Caco-2 (cell line): ENCODE data around the gene PDXDC1. TPM values are rescaled to one million over a fixed set of nuclear protein-coding genes. Genes with fewer than 3 reads are reported as not detected.
"Not testable (repeated sequence)": the region's sequence is repeated elsewhere in the genome, so short reads cannot be mapped to it uniquely, and the experiment has no call there.

Experiments
- BruUV-seq: library from RNA; stranded (reverse); fragments of 400-500 nt; replicated peaks from 2 replicates; lab custom pipeline; 2021; lab: Mats Ljungman, UMichigan
- CTCF ChIA-PET: fragments of 300-600 bp; sonication (Branson Sonifier 250); formaldehyde crosslinking; loops from one replicate; lab custom pipeline; 2022; ENCODE audit warnings: antibody characterized with exemption; lab: Charles Lee
- POLR2A ChIA-PET: fragments of 300-600 bp; sonication (Branson Sonifier 250); formaldehyde crosslinking; loops from one replicate; lab custom pipeline; 2022; ENCODE audit warnings: antibody characterized with exemption; lab: Charles Lee
- DNase-seq, 2 experiments: peaks; one replicate each; pipeline versions ENCODE4 v3.0.0 to v3.0.0-alpha.2; 2020 to 2022
- H3K27me3 ChIP-seq: replicated peaks from 2 replicates; pipeline ENCODE4 v1.6.0; 2011; ENCODE audit warnings: low read length; ENCODE audit not compliant: control insufficient read depth, insufficient read depth
- H3K36me3 ChIP-seq: 2 replicates; pipeline ENCODE4 v1.5.1; 2011; ENCODE audit warnings: low read length; ENCODE audit not compliant: control insufficient read depth, insufficient read depth
- H3K4me1 ChIP-seq: fragments of 250-450 bp; sonication (Bioruptor Pico); 2 replicates; pipeline ENCODE4 v1.5.1; 2020; ENCODE audit warnings: mild to moderate bottlenecking
- H3K4me3 ChIP-seq: 2 replicates; pipeline ENCODE4 v1.5.1; 2011; ENCODE audit warnings: low read depth, mild to moderate bottlenecking, control low read depth, low read length
- H3K9me3 ChIP-seq: fragments of 250-450 bp; sonication (Bioruptor Pico); 2 replicates; pipeline ENCODE4 v1.5.1; 2020; ENCODE audit warnings: mild to moderate bottlenecking, moderate library complexity
- H3K27ac Mint-ChIP-seq: one replicate; pipeline ENCODE4 v1.8.0; 2022; ENCODE audit warnings: mixed read lengths; ENCODE audit not compliant: unreplicated experiment
- H3K27me3 Mint-ChIP-seq: one replicate; pipeline ENCODE4 v1.8.0; 2022; ENCODE audit warnings: mixed read lengths; ENCODE audit not compliant: insufficient read depth, unreplicated experiment
- H3K36me3 Mint-ChIP-seq: one replicate; pipeline ENCODE4 v1.8.0; 2022; ENCODE audit warnings: mild to moderate bottlenecking, mixed read lengths; ENCODE audit not compliant: insufficient read depth, unreplicated experiment
- H3K4me1 Mint-ChIP-seq: one replicate; pipeline ENCODE4 v1.8.0; 2022; ENCODE audit warnings: low read depth, mixed read lengths; ENCODE audit not compliant: unreplicated experiment
- H3K4me3 Mint-ChIP-seq: one replicate; pipeline ENCODE4 v1.8.0; 2022; ENCODE audit warnings: mild to moderate bottlenecking, moderate library complexity, mixed read lengths; ENCODE audit not compliant: unreplicated experiment
- H3K9me3 Mint-ChIP-seq: one replicate; pipeline ENCODE4 v1.8.0; 2022; ENCODE audit warnings: mixed read lengths; ENCODE audit not compliant: unreplicated experiment
- intact Hi-C: fragments of 100-400 bp; cut with micrococcal nuclease; formaldehyde crosslinking; loops from one replicate; pipeline ENCODE4 v1.10.0; 2022; ENCODE audit not compliant: unreplicated experiment
- total RNA-seq: library from RNA; stranded (reverse); gene quantifications from 2 replicates; pipeline ENCODE4 v1.2.3, GENCODE V29; 2022
- TF ChIP-seq, protein P1 (sequence below), 2 experiments: fragments of 200-600 bp in 1 of 2; IDR thresholded peaks; 1 replicate in 1 of 2; 2 replicates in 1 of 2; pipeline versions ENCODE4 v1.5.1 to v1.8.0; 2011 to 2022; ENCODE audit warnings: antibody characterized with exemption in 1 of 2, control low read depth in 1 of 2, inconsistent platforms in 1 of 2, low read depth in 1 of 2, low read length in 1 of 2, mild to moderate bottlenecking in 1 of 2, moderate library complexity in 1 of 2; ENCODE audit not compliant: insufficient read depth in 1 of 2, severe bottlenecking in 1 of 2, unreplicated experiment in 1 of 2

PDXDC1 gene
- total RNA-seq, 1 experiment from 2014 or later, result 139 TPM

DNA sequence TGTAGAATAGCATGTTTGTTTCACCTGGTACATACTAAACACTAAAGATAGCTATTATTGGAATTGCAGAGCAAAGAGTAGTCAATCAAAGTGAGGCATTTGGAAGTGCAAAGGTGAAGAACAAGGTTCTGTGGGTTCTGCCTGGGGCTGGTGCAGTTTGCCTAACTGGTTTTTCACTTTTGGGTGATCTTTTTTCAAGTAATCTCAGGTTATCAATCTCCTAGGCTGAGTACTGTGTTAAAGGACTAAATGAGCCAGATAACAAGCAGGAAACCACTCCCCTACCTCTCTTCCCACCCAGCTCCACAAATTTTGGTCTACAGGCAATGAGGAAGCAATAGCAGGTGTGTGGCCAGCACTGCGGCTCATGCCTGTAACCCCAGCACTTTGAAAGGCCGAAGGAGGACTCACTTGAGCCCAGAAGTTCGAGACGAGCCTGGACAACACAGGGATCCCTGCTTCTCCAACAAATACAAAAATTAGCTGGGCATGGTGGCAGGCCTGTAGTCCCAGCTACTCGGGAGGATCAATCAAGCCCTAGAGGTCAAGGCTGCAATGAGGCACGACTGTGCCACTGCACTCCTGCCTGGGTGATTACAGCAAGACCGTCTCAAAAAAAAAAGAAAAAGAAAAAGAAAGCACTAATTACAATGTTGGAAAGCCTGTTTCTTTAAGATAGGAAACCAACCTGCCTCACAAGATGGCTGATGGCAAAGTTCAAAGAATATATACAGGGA, 83.0 kb downstream of the PDXDC1 start:
- Mint-ChIP-seq H3K27me3 (no peaks in the 10 kb centered on the region), H3K27ac (peak overlapping the region; percentile 64), H3K4me1 (peaks cover 20% of the 10 kb centered on the region), H3K9me3 (no peaks in the 10 kb centered on the region), H3K36me3 (peaks cover 50% of the 10 kb centered on the region), H3K4me3 (peak overlapping the region; percentile 40)
- Histone ChIP-seq H3K27me3 (no peaks in the 10 kb centered on the region), H3K9me3 (no peaks in the 10 kb centered on the region), H3K4me3 (no peak overlapping the region), H3K4me1 (peaks cover 29% of the 10 kb centered on the region), H3K36me3 (0 out of 2 replicates have a peak, but pooled peaks cover 1% of the 10 kb centered on the region)
- intact Hi-C loops, result no loop called here
- ChIA-PET CTCF (no interaction called here), POLR2A (interaction anchor here (1.1 kb wide), 1 partner anchor 36 kb away, joined by 4 read pairs; the partner anchor contains the start of gene RRN3)
- peak; percentile 62 to 67 for DNase-seq
- no TSS peak for BruUV-seq
- TF ChIP-seq, protein P1, sequence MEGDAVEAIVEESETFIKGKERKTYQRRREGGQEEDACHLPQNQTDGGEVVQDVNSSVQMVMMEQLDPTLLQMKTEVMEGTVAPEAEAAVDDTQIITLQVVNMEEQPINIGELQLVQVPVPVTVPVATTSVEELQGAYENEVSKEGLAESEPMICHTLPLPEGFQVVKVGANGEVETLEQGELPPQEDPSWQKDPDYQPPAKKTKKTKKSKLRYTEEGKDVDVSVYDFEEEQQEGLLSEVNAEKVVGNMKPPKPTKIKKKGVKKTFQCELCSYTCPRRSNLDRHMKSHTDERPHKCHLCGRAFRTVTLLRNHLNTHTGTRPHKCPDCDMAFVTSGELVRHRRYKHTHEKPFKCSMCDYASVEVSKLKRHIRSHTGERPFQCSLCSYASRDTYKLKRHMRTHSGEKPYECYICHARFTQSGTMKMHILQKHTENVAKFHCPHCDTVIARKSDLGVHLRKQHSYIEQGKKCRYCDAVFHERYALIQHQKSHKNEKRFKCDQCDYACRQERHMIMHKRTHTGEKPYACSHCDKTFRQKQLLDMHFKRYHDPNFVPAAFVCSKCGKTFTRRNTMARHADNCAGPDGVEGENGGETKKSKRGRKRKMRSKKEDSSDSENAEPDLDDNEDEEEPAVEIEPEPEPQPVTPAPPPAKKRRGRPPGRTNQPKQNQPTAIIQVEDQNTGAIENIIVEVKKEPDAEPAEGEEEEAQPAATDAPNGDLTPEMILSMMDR (IDR thresholded peaks at IDR 0.05; ENCODE audit: insufficient read depth in 1 of 2, low read depth in 1 of 2, low read length in 1 of 2, severe bottlenecking in 1 of 2, unreplicated experiment in 1 of 2), result no peak

DNA sequence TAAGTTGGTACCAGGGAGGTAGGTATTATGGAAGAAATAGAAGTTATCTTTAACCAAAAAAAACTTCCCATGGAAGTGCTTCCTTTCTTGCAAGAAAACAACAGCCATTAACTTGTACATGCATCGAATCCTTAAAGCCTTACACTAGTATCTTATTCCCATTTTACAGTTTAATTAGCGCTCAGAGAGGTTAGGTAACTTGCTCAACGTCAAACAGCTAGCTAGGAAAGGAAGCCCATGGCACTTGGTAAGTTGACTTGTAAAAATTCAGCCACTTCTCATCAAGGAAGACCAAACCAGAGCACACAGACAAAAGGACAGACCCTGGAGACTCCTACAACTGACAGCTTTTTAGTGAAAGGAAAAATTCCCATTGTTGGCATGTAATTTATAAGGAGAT, 84.5 kb downstream of the PDXDC1 start:
- Histone ChIP-seq H3K4me3 (no peak overlapping the region), H3K36me3 (0 out of 2 replicates have a peak, but pooled peaks cover 1% of the 10 kb centered on the region), H3K4me1 (peaks cover 29% of the 10 kb centered on the region), H3K9me3 (no peaks in the 10 kb centered on the region), H3K27me3 (no peaks in the 10 kb centered on the region)
- Mint-ChIP-seq H3K9me3 (no peaks in the 10 kb centered on the region), H3K36me3 (peaks cover 61% of the 10 kb centered on the region), H3K27me3 (no peaks in the 10 kb centered on the region), H3K27ac (no peak overlapping the region), H3K4me1 (peaks cover 14% of the 10 kb centered on the region), H3K4me3 (no peak overlapping the region)
- ChIA-PET POLR2A (no interaction called here), CTCF (no interaction called here)
- DNase-seq, result no peak
- TF ChIP-seq, protein P1 (IDR thresholded peaks at IDR 0.05; ENCODE audit: insufficient read depth in 1 of 2, low read depth in 1 of 2, low read length in 1 of 2, severe bottlenecking in 1 of 2, unreplicated experiment in 1 of 2), result no peak
- no TSS peak for BruUV-seq
- intact Hi-C loops, result no loop called here

DNA sequence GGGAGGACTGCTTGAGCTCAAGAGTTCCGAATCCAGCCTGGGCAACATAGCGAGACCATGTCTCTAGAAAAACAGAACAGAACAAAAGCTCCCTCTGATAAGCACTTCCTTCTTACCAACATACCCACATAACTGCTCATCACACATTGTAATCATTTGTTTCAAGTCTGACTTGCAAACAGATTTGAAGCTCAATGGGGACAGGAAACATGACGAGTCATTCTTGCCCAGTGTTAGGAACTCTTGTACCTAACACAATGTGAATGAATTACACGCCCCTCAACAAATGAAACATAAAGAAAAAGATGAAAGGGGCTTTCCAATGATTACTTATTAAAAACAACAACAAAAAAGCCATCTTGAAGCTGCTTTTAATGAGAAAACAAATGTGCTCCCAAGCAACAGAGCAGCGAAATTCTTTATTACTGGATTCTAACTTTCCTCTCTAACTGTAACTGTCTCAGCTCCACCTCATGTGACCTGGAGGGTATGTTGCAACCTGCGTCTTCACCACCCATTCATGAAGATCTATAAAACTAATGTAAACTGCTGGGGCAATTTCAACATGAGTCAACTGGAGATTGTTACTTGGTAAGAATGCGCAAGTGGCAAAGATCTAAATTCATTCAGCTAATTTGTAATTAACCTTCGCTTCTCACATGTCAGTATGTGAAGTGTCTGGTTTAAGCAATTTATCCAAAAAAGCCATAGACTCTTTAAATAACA, 87.4 kb downstream of the PDXDC1 start:
- H3K36me3 Mint-ChIP-seq, result peaks cover 80% of the 10 kb centered on the region
- H3K27me3 ChIP-seq, H3K4me1 Mint-ChIP-seq, POLR2A ChIA-PET, intact Hi-C loops, H3K27me3 Mint-ChIP-seq, H3K4me3 ChIP-seq, CTCF ChIA-PET, H3K9me3 ChIP-seq, H3K36me3 ChIP-seq, BruUV-seq, H3K27ac Mint-ChIP-seq, H3K9me3 Mint-ChIP-seq, DNase-seq, H3K4me3 Mint-ChIP-seq: not testable (repeated sequence)
- peaks cover 18% of the 10 kb centered on the region for H3K4me1 ChIP-seq

DNA sequence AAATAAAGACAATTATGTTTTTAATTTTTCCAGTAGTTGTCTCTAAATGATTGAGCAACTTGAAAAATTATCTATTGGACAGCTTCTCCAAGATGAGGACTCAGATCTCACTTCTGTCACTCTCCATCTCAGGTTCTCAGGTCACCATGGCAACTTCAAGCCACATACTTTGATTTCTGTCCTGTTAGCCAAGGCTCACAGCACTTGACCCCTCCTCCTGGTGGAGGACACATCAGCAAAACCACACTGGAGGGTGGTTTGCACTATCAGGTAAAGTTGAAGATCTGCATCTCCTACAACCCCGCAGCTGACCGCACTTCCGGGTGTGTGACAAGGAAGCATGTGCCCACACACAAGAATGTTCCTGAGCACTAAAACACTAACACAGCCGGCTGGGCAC, 91.1 kb downstream of the PDXDC1 start:
- DNase-seq, H3K4me1 ChIP-seq, H3K36me3 ChIP-seq, CTCF ChIA-PET, H3K27me3 Mint-ChIP-seq, H3K4me1 Mint-ChIP-seq, H3K9me3 ChIP-seq, POLR2A ChIA-PET, H3K9me3 Mint-ChIP-seq, H3K4me3 Mint-ChIP-seq, H3K27me3 ChIP-seq, H3K4me3 ChIP-seq, intact Hi-C loops, BruUV-seq, H3K27ac Mint-ChIP-seq: not testable (repeated sequence)
- H3K36me3 Mint-ChIP-seq, result peaks cover 58% of the 10 kb centered on the region

DNA sequence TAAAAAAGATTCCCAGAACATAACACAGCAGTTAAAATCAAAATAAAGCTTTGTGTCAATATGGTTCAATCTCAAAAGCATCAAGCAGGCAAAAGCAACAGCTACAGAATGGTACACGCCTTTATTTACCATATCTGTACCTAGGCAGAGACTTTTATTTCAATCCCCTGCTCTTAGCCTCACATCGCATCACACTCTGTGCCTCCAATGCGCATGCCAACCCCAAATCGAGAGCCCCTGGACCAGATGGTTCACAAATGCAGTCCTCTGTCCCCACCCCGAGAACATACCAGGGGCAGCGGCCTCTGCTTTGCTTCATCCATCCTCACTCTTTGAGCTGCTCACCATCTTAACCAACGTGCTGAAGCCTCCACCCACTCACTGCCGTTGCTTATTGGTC, 91.9 kb downstream of the PDXDC1 start:
- H3K4me1 ChIP-seq, H3K27me3 ChIP-seq, H3K4me3 ChIP-seq, H3K27ac Mint-ChIP-seq, H3K27me3 Mint-ChIP-seq, H3K9me3 ChIP-seq, intact Hi-C loops, H3K36me3 ChIP-seq, CTCF ChIA-PET, BruUV-seq, DNase-seq, H3K4me3 Mint-ChIP-seq, POLR2A ChIA-PET, H3K4me1 Mint-ChIP-seq, H3K9me3 Mint-ChIP-seq: not testable (repeated sequence)
- H3K36me3 Mint-ChIP-seq, result peaks cover 55% of the 10 kb centered on the region
